T-helper 1 cell treated with Interleukin-12 subunit alpha and Interleukin-12 subunit beta and Interleukin-4 antibody, amounts not matched to agents 30 ng/mL and 1 ng/mL, for 36 hours (primary cell): ENCODE results near the gene PCYT1B. TPM values are rescaled to one million over a fixed set of nuclear protein-coding genes. Genes with fewer than 3 reads are reported as not detected.

Experiments used
- intact Hi-C: fragments of 100-400 bp; cut with micrococcal nuclease; formaldehyde crosslinking; loops from one replicate; pipeline ENCODE4 v1.15.1; 2024
- total RNA-seq: library from RNA; stranded (reverse); gene quantifications from 2 replicates; pipeline ENCODE4 v1.2.3, GENCODE V29; 2022

The PCYT1B gene
- total RNA-seq, 1 donor from 2014 or later = 0.20 TPM

DNA sequence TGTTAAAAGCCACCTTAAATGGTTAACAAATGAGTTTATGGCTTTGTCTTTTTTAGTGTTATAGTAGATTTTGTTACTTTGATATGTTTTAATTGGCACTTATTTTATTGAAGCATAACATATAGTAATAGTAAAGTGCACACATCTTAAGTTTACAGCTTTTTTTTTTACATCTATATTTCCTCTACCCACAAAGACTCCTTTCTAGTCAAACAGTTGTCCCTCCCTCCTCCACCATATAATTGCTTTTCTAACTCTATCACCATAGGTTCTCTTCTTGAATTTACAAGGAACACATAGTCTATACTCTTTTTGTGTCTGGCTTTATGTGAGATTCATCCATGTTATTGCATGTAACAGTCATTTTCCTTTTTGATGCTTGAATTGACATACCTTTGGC, 110.6 kb downstream of the PCYT1B start:
- intact Hi-C loops = no loop called here

DNA sequence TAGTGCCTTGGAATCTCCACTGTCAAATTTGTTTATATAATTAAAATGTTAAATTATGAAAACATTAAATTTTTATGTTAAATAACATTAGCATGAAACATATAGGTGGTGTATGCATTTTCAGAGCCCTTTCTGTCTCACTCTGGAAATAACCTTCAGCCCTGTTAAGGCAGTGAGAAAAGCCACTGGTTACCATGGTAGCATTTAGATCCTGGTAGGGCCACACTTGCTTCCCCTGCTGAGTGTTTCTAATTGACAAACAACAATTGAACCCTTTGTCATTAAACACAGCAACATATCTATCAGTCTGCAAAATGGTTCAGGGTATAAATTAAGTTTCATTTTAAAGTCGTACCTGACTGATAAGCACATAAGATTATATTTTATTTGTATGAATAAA, 118.5 kb downstream of the PCYT1B start:
- intact Hi-C loops = no loop called here

DNA sequence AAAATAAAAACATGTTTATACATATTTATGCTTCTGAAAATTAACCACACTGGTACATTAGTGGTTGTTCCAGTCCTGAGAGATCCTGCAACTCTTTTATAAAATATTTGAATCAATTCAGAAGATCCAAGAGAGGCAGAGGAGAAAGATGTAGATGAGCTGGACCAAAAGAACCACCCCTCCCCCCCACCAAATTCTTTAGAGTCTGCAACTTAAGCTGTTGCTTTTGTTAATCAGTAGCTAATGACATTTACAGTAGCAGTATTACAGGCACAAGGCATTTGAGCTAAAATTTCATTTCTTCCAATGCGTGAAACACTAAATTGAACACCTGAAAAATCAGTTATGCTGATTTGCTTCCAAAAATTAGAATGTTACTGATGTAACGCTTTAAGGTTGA, 120.5 kb downstream of the PCYT1B start:
- intact Hi-C loops = no loop called here

DNA sequence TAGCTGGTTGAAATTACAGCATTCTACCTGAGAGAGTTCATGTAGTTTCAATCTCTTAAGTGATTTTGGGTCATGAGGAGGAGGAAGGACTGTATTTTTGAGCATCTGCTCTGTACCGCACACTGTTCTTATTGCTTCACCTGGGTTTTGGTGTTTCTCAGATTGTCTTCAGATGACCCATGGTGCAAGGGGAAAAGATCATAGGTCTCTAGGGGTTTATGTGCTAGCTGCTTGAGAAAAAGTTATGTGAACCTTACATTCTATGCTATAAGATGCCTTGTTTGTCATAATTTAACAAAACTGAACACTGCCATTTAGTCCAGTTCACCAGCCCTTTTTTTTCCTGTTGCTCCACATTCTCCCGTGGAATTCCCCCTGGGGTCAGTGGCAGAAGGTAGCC, 121.7 kb downstream of the PCYT1B start:
- intact Hi-C loops = no loop called here

DNA sequence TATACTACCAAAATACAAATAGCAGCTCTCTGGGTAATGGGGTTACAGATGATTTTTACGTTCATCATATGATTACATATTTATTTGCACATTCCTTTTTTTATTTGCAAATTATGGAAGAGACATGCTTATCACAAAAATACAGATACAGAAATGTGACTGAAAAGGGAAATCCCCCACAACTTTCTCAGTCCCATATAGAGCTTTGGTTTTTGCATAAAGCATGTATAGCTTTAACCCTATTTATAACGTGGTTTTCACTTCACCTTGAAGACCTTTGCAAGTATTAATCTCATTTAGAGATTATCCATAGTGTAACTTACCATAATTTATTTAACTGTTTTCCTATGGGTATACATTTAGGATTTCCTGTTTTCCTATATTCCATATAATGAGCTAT, 126.7 kb downstream of the PCYT1B start:
- intact Hi-C loops = no loop called here

DNA sequence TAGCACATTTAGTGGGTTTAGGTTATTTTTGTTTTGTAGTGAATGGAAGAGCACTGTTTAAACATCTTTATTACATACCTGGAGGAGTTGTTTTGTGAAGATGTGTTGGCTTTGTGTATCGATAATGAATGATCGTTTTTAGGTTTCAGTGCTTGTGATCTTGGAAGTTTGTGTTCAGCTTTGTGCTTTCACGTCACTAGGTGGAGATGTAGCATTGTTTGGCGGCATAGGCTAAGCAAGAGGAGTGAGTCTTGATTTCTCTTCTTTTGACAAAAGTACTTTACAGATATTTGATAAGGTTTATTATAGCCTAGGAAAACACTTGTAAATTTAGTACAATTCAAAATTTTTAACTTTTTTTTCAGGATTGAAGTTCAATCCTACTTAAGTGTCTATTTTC, 131.7 kb downstream of the PCYT1B start:
- intact Hi-C loops = no loop called here

DNA sequence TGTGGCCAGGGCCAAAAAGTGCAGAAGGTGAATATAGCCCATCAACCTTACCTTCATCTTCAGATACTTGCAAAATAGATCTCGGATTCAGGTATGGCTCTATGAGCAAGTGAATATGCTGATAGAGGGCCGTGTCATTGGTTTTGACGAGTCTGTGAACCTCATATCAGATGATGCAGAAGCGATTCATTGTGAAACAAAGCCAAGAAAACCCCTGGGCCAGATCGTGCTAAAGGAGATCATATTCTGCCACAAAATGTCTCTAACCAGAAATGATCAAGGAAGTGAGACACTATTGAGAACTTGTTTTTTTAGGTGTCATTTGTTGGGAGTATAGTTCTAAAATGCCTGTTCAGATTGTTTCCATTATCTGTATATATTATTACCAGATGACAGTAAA, 133.7 kb downstream of the PCYT1B start:
- intact Hi-C loops = loop anchor here (2.0 to 5.0 kb wide), 5 partner anchors 33 to 629 kb away; partner anchors contain the start of genes PCYT1B, PDK3 and POLA1

DNA sequence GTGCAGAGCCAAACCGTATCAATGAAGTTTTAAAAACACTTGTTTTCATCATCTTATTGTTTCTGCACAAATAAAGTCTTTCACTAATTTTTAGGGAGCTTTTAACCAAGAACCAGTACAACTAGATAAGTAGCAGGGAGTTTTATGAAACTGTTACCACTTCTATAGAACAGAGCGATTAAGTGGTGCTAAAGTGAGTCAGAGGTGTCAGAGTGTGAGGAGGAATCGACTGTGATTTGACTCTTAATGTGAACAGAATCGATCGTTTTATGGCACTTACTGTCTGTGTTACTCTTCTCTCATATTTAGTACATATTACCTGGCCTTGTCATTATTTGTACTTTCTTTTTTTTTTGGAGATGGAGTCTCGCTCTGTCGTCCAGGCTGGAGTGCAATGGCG, 138.8 kb downstream of the PCYT1B start:
- intact Hi-C loops = no loop called here

Other genes starting within 250 kb of the PCYT1B start
- gene PDK3, start 182.1 kb downstream of the PCYT1B start, total RNA-seq = 24.7 and 27.4 TPM in 2 replicates
- 27.2 and 28.2 TPM in 2 replicates for gene POLA1, start 46.6 kb upstream of the PCYT1B start, total RNA-seq